AG04449 (cell line): ENCODE results near the gene KSR2.

ENCODE experiments used
- CTCF ChIA-PET: fragments of 350-600 bp; formaldehyde crosslinking; extraction: SDS; loops from one replicate; lab custom pipeline; 2021; ENCODE audit warnings: antibody characterized with exemption; lab: Yijun Ruan, JAX
- POLR2A ChIA-PET: fragments of 400-600, 350-600 bp; formaldehyde crosslinking; extraction: SDS; loops from one replicate; lab custom pipeline; 2020; ENCODE audit warnings: antibody characterized with exemption, inconsistent platforms; lab: Yijun Ruan, JAX
- DNase-seq: peaks from one replicate; pipeline ENCODE4 v3.0.0-alpha.2; 2010; ENCODE audit warnings: low read depth, low spot score
- H3K4me3 ChIP-seq: 2 replicates; pipeline ENCODE4 v1.5.1; 2011; ENCODE audit warnings: low read depth, mild to moderate bottlenecking, control low read depth, low read length
- TF ChIP-seq, protein P1 (sequence below): IDR thresholded peaks from one replicate; pipeline ENCODE4 v1.5.1; 2011; ENCODE audit warnings: mild to moderate bottlenecking, moderate library complexity, low read length, control low read depth, inconsistent platforms; ENCODE audit not compliant: insufficient read depth; ENCODE audit errors: missing control alignments

KSR2 gene

DNA sequence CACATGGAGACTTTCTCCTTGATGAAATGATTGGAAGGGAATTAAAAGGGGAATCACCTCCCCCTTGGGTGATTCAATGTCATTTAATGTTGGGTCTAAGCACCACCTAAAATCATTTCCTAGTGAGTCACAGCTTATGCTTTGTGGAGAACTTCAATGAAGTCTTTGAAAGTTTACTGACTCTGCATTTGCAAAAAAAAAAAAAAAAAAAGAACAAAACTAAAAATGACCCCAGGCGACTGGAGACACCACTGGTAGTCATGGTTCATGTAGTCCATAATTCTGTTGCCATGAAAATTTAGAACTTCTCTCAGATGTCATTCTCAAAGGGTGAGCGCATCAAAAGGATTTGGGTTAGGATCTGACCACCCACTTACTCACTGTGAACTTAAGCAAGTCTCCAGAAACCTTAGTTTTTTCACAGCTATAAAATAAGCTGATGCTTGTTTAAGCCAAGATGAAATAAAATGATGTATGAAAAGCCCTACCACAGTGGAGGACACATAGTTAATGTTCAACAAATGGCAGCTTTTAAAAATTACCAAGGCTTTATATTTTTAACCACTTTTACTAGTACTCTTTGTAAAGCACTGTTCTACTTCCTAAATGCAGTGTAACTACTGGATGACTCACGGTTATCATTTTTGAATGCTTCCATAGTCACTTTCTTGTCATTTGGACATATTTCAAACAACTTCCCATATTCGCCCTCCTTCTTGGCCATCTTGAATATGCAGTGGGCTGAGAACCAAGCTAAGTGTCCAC is 18.1 kb upstream of the KSR2 start:
- DNase-seq = no peak
- ChIA-PET CTCF (interaction anchor here (0.9 kb wide), 1 partner anchor 112 kb away, joined by 3 read pairs; no protein-coding TSS in a partner anchor), POLR2A (interaction anchor here (1.3 kb wide), 1 partner anchor 30 kb away, joined by 3 read pairs; the partner anchor contains the start of gene RFC5)
- TF ChIP-seq, protein P1, sequence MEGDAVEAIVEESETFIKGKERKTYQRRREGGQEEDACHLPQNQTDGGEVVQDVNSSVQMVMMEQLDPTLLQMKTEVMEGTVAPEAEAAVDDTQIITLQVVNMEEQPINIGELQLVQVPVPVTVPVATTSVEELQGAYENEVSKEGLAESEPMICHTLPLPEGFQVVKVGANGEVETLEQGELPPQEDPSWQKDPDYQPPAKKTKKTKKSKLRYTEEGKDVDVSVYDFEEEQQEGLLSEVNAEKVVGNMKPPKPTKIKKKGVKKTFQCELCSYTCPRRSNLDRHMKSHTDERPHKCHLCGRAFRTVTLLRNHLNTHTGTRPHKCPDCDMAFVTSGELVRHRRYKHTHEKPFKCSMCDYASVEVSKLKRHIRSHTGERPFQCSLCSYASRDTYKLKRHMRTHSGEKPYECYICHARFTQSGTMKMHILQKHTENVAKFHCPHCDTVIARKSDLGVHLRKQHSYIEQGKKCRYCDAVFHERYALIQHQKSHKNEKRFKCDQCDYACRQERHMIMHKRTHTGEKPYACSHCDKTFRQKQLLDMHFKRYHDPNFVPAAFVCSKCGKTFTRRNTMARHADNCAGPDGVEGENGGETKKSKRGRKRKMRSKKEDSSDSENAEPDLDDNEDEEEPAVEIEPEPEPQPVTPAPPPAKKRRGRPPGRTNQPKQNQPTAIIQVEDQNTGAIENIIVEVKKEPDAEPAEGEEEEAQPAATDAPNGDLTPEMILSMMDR = no peak
- H3K4me3 ChIP-seq = no peak overlapping the region

DNA sequence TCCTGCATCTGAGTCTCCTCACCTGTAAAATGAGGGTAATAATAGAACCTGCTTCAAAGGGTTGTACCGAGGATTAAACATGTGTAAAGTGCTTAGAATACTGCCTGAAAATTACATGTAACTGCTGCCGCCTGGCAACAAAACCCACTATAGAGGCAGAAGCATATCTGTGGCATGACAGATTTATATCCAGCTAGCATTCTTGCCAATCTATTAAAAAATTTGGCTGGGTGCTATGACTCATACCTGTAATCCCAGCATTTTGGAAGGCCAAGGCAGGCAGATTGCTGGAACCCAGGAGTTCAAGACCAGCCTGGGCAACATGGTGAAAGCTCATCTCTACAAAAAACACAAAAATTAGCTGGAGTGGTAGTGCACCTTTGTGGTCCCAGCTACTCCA is 16.4 kb upstream of the KSR2 start:
- POLR2A ChIA-PET = no interaction called here
- no peak overlapping the region for H3K4me3 ChIP-seq
- no peak for DNase-seq
- CTCF ChIA-PET = no interaction called here
- TF ChIP-seq, protein P1 = no peak

DNA sequence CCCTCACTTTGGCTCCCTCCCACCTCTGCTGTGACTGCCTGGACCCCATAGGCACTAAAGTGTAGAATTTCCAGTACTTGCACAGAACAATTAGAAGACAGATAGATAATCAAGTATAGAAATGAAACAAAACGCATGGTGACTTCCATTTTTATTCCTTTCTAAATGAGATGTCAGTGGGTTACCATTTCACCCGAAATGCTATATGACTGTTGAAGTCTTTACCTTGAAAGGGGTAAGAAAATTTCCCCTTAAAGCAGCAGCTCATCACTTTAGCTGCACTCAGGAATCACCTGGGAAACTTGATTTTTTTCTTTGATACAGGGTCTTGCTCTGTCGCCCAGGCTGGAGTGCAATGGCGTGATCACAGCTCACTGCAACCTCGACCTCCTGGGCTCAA is 12.5 kb upstream of the KSR2 start:
- ChIA-PET CTCF (interaction anchor here (2.1 kb wide), 1 partner anchor 106 kb away, joined by 5 read pairs; no protein-coding TSS in a partner anchor), POLR2A (no interaction called here)
- no peak overlapping the region for H3K4me3 ChIP-seq
- TF ChIP-seq, protein P1 = no peak
- DNase-seq = no peak

DNA sequence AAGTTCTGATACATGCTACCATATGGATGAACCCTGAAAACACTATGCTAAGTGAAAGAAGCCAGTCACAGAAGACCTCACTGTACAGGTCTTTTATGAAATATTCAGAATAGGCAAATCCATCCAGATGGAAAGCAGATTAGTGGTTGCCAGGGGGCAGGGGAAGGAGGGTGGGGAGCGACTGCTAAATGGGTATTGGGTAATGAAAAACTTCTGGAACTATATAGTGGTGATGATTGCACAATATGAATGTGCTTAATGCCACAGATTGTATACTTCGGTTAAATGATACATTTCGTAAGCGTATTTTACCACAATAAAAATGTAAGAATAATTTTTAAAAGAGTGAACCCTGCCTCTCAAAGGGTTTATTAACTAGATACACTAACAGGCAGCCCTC is 11.8 kb upstream of the KSR2 start:
- TF ChIP-seq, protein P1 = no peak
- ChIA-PET POLR2A (no interaction called here), CTCF (interaction anchor here (2.1 kb wide), 1 partner anchor 106 kb away, joined by 5 read pairs; no protein-coding TSS in a partner anchor)
- no peak for DNase-seq
- H3K4me3 ChIP-seq = no peak overlapping the region

DNA sequence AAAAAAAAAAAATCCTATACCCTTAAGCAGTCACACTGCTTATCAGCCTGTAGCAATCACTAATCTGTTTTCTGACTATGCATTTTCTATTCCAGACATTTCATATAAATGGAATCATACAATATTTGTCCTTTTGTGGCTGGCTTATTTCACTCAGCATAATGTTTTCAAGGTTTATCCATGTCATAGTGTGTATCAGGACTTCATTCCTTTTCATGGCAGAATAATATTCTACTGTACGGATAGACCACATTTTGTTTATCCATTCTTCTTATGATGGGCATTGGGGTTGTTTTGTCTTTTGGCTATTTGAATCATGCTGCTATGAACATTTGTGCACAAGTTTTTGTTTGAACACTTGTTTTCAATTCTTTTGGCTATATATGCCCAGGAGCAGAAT is 8.6 kb upstream of the KSR2 start:
- POLR2A ChIA-PET = no interaction called here
- CTCF ChIA-PET = no interaction called here
- TF ChIP-seq, protein P1 = no peak
- DNase-seq = no peak
- no peak overlapping the region for H3K4me3 ChIP-seq

DNA sequence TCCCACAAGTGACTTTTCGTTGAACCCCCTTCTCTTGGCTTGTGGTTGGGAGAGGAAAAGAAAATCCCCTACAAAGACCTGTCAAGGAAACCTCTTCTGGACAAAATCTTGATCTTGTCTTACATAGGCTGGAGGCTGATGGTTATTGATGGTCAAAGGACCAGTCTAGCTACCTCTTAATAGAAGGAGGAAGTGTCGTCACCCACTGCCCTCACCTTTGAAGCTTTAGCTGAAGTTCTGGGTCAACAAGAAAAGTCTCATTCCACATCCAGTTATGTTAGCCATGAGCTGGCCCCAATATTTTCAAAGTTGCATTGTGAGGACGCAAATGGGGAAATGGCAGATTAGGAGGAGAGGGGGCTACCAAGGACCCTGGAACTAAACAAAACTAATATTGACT is 6.2 kb upstream of the KSR2 start:
- POLR2A ChIA-PET = no interaction called here
- H3K4me3 ChIP-seq = no peak overlapping the region
- CTCF ChIA-PET = no interaction called here
- DNase-seq = no peak
- TF ChIP-seq, protein P1 = no peak
